Uterus (tissue), 4 donors: Measurements from ENCODE around the gene LDLRAD4. TPM values are rescaled to one million over a fixed set of nuclear protein-coding genes. Genes with fewer than 3 reads are reported as not detected.

ENCODE experiments used
- DNase-seq, 2 donors: peaks; one replicate each; pipeline ENCODE4 v3.0.0-alpha.2; 2019 to 2020
- H3K27ac ChIP-seq, 2 donors: fragments of 200-600 bp; sonication (generic); 1 replicate in 1 of 2; 2 replicates in 1 of 2; pipeline ENCODE4 v1.5.1; 2016 to 2018
- H3K27me3 ChIP-seq, 2 donors: fragments of 200-600 bp; sonication (generic); one replicate each; pipeline ENCODE4 v1.5.1; 2018 to 2019; ENCODE audit warnings: control low read depth in 1 of 2
- H3K36me3 ChIP-seq, 2 donors: fragments of 200-600 bp; sonication (generic); one replicate each; pipeline ENCODE4 v1.5.1; 2019; ENCODE audit warnings: control low read depth in 1 of 2
- H3K4me1 ChIP-seq, 2 donors: fragments of 200-600 bp; sonication (generic); one replicate each; pipeline ENCODE4 v1.5.1; 2018 to 2019; ENCODE audit warnings: control low read depth in 1 of 2
- H3K4me3 ChIP-seq, 2 donors: fragments of 200-600 bp; sonication (generic); 1 replicate in 1 of 2; 2 replicates in 1 of 2; pipeline ENCODE4 v1.5.1; 2018 to 2019; ENCODE audit warnings: mild to moderate bottlenecking in 1 of 2
- H3K9me3 ChIP-seq, 2 donors: fragments of 200-600 bp; sonication (generic); one replicate each; pipeline ENCODE4 v1.5.1; 2019; ENCODE audit warnings: control low read depth in 1 of 2
- CTCF ChIP-seq, 4 experiments: fragments of 200-600 bp in 2 of 4; fragments of 450-650 bp in 2 of 4; sonication (generic) in 2 of 4; IDR thresholded peaks; one replicate each; pipeline ENCODE4 v1.5.1; 2016 to 2019; ENCODE audit warnings: antibody characterized with exemption in 4 of 4, mild to moderate bottlenecking in 2 of 4, moderate library complexity in 1 of 4
- POLR2A ChIP-seq, 2 donors: fragments of 450-650 bp; IDR thresholded peaks; one replicate each; pipeline ENCODE4 v1.6.1; 2016; ENCODE audit warnings: antibody characterized with exemption in 2 of 2, mild to moderate bottlenecking in 1 of 2, moderate library complexity in 1 of 2
- intact Hi-C: fragments of 100-400 bp; cut with DNase I; formaldehyde crosslinking; loops from one replicate; pipeline ENCODE4 v1.15.1; 2023; ENCODE audit warnings: low total_unique reads
- total RNA-seq, 4 donors: library from RNA; depleted of rRNA in 3 of 4; stranded (reverse); fragments of >200 nt in 3 of 4; gene quantifications; one replicate each; pipeline versions ENCODE4 v1.1.0 to v1.2.4, GENCODE V29; 2014 to 2023
- donor health status: DM: yes; HTN: yes; CAD: no.

LDLRAD4 gene
- total RNA-seq, 4 donors from 2014 or later, result 23.8 to 82.2 (median 39.3) TPM

DNA sequence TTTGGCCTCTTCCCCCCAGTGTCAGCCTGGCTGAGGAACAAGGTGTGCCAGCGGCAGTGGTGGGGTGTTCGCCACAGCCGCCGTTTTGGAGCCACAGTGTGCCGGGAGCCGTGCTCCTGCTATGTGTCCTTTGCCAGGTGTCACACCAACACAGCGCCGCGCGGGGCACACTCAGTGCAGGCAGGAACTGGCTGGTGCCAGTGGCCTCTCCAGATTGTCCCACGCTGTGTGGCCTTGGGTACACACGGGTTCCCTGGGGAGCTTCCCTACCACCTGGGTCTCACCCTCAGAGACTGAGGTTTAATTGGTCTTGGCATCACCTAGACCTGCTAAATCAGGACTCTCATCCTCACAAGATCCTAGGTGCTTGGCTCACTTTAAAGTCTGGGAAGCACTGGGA, 171.6 kb downstream of the LDLRAD4 start:
- no peak for TF ChIP-seq POLR2A (IDR thresholded peaks at IDR 0.05)
- TF ChIP-seq CTCF (IDR thresholded peaks at IDR 0.05), result no peak
- no peak for DNase-seq
- no peaks in the 10 kb centered on the region for H3K36me3 ChIP-seq
- H3K27me3 ChIP-seq, result no peaks in the 10 kb centered on the region
- no peak overlapping the region for H3K4me3 ChIP-seq
- H3K27ac ChIP-seq, result no peak overlapping the region
- no peaks in the 10 kb centered on the region for H3K4me1 ChIP-seq
- H3K9me3 ChIP-seq, result no peaks in the 10 kb centered on the region
- intact Hi-C loops, result no loop called here

GRCh38 chr18:13390711-13391110, 172.2 kb downstream of the LDLRAD4 start:
- no peak overlapping the region for H3K4me3 ChIP-seq
- H3K27ac ChIP-seq, result no peak overlapping the region
- H3K4me1 ChIP-seq, result no peaks in the 10 kb centered on the region
- no peaks in the 10 kb centered on the region for H3K9me3 ChIP-seq
- no peak for DNase-seq
- intact Hi-C loops, result no loop called here
- no peaks in the 10 kb centered on the region for H3K27me3 ChIP-seq
- H3K36me3 ChIP-seq, result no peaks in the 10 kb centered on the region
- TF ChIP-seq CTCF (IDR thresholded peaks at IDR 0.05) (no peak), POLR2A (IDR thresholded peaks at IDR 0.05) (no peak)

DNA sequence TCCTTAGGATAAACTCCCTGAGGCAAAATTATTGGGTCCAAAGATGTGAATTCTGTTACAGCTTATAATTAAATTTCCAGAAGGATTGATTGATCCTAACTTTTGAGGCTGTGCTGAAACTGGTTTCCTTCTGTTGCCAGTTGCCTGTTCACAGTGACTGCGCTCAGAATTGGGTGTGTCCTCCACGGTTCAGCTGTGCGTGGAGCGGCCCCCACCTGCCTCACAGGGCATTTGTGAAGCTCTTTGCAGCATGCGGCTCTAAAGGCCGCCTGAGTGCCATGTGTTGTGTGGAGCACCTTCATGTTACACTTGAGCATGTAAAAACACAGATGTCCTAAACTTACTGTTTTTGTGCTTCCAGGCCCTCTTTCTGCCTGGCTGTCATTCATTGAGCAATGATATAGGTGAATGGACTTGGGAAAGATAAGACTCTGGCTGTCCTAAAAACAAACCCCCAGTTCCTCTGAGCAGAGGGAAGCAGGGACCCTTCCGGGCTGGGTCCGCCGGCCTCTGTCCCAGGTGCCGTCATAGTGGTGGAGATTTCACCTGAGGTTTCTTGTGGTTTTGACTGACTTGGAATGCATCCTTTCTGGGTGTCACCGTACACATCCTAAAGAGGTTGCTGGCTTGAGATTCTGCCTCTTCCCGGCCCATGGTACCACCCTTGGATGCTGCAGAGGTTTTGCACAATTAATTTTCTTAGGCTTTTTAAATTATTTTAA, 173.6 kb downstream of the LDLRAD4 start:
- Histone ChIP-seq H3K4me1 (no peaks in the 10 kb centered on the region), H3K27ac (no peak overlapping the region), H3K9me3 (no peaks in the 10 kb centered on the region), H3K27me3 (no peaks in the 10 kb centered on the region), H3K4me3 (no peak overlapping the region), H3K36me3 (no peaks in the 10 kb centered on the region)
- no peak for DNase-seq
- no peak for TF ChIP-seq POLR2A (IDR thresholded peaks at IDR 0.05)
- TF ChIP-seq CTCF (IDR thresholded peaks at IDR 0.05), result no peak
- intact Hi-C loops, result no loop called here

DNA sequence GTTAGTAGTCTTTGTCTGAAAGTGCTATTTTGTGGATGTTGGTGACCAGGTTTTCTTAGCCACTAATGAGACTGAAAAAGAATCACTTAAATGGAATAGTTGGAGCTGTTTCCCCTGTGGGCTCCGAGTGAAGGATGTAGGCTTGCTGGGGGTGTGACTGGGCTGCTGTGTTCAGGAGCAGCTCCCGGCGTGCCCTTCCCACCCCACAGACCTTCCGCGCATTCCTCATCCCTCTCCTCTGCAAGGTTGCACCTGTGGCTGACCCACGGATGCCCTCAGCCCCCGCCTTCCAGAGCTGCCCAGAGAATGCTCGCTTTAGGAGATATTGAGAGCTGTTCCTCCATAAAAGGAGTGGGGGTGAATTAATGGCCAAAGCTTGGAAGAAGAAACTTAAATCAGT, 174.3 kb downstream of the LDLRAD4 start:
- no peaks in the 10 kb centered on the region for H3K36me3 ChIP-seq
- H3K27me3 ChIP-seq, result no peaks in the 10 kb centered on the region
- no peak for TF ChIP-seq CTCF (IDR thresholded peaks at IDR 0.05)
- no peak for TF ChIP-seq POLR2A (IDR thresholded peaks at IDR 0.05)
- no peaks in the 10 kb centered on the region for H3K4me1 ChIP-seq
- H3K4me3 ChIP-seq, result no peak overlapping the region
- DNase-seq, result no peak
- intact Hi-C loops, result no loop called here
- H3K9me3 ChIP-seq, result no peaks in the 10 kb centered on the region
- H3K27ac ChIP-seq, result no peak overlapping the region

GRCh38 chr18:13393338-13393737, 174.8 kb downstream of the LDLRAD4 start:
- Histone ChIP-seq H3K9me3 (no peaks in the 10 kb centered on the region), H3K4me1 (no peaks in the 10 kb centered on the region), H3K27me3 (no peaks in the 10 kb centered on the region), H3K4me3 (no peak overlapping the region), H3K36me3 (no peaks in the 10 kb centered on the region), H3K27ac (no peak overlapping the region)
- DNase-seq, result no peak
- TF ChIP-seq CTCF (IDR thresholded peaks at IDR 0.05), result no peak
- no peak for TF ChIP-seq POLR2A (IDR thresholded peaks at IDR 0.05)
- intact Hi-C loops, result no loop called here
